ENCODE results near the gene MYZAP.

- TF ChIP-seq RXRA (IDR thresholded peaks at IDR 0.05; ENCODE audit: insufficient read depth, low read depth, low read length) (no peak), CEBPB (IDR thresholded peaks at IDR 0.05; ENCODE audit: low read depth, low read length) (no peak), RAD21 (IDR thresholded peaks at IDR 0.05 in 1 of 2, conservative IDR thresholded peaks at IDR 0.05 in 1 of 2; ENCODE audit: low read depth in 2 of 2, low read length in 2 of 2) (no peak), NRF1 (IDR thresholded peaks at IDR 0.05; ENCODE audit: low read depth, low read length) (no peak), MAFK (IDR thresholded peaks at IDR 0.05; ENCODE audit: low read depth, low read length) (no peak), JUN (IDR thresholded peaks at IDR 0.05; ENCODE audit: low read depth, low read length) (no peak), POLR2AphosphoS5 (IDR thresholded peaks at IDR 0.05; ENCODE audit: low read depth, low read length) (no peak), SP1 (IDR thresholded peaks at IDR 0.05; ENCODE audit: low read depth, low read length) (no peak), CREB1 (IDR thresholded peaks at IDR 0.05) (no peak), SIRT6 (IDR thresholded peaks at IDR 0.05; ENCODE audit: low read length) (no peak), RFX5 (IDR thresholded peaks at IDR 0.05; ENCODE audit: borderline replicate concordance, low read depth, low read length) (no peak)
- TF ChIP-seq, protein P1, sequence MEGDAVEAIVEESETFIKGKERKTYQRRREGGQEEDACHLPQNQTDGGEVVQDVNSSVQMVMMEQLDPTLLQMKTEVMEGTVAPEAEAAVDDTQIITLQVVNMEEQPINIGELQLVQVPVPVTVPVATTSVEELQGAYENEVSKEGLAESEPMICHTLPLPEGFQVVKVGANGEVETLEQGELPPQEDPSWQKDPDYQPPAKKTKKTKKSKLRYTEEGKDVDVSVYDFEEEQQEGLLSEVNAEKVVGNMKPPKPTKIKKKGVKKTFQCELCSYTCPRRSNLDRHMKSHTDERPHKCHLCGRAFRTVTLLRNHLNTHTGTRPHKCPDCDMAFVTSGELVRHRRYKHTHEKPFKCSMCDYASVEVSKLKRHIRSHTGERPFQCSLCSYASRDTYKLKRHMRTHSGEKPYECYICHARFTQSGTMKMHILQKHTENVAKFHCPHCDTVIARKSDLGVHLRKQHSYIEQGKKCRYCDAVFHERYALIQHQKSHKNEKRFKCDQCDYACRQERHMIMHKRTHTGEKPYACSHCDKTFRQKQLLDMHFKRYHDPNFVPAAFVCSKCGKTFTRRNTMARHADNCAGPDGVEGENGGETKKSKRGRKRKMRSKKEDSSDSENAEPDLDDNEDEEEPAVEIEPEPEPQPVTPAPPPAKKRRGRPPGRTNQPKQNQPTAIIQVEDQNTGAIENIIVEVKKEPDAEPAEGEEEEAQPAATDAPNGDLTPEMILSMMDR (IDR thresholded peaks at IDR 0.05; ENCODE audit: control extremely low read depth in 1 of 3, insufficient read depth in 1 of 3, low read depth in 1 of 3, low read length in 3 of 3) = no peak
- TF ChIP-seq, protein P2, sequence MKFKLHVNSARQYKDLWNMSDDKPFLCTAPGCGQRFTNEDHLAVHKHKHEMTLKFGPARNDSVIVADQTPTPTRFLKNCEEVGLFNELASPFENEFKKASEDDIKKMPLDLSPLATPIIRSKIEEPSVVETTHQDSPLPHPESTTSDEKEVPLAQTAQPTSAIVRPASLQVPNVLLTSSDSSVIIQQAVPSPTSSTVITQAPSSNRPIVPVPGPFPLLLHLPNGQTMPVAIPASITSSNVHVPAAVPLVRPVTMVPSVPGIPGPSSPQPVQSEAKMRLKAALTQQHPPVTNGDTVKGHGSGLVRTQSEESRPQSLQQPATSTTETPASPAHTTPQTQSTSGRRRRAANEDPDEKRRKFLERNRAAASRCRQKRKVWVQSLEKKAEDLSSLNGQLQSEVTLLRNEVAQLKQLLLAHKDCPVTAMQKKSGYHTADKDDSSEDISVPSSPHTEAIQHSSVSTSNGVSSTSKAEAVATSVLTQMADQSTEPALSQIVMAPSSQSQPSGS (IDR thresholded peaks at IDR 0.05; ENCODE audit: low read length) = no peak
These were observed 70.5 kb downstream of the MYZAP start for GRCh38 chr15:57662091-57662744.

Measured in H1 (cell line).